ENCODE results near the gene ARVCF. TPM values are rescaled to one million over a fixed set of nuclear protein-coding genes. Genes with fewer than 3 reads are reported as not detected.
A peak's percentile ranks its signal among the peaks of the same experiment; 100 is the strongest.

ARVCF gene
- total and polyA plus RNA-seq, 8 donors: 18.2 to 40.3 (median 24.4) TPM

GRCh38 chr22:19998991-19999820, 17.4 kb downstream of the ARVCF start:
- H3K4me3 ChIP-seq: no peak overlapping the region
- peaks cover 0 to 12% of the 10 kb centered on the region in 2 donors for H3K4me1 ChIP-seq
- H3K36me3 ChIP-seq: no peaks in the 10 kb centered on the region
- H3K27ac ChIP-seq: no peak overlapping the region
- DNase-seq (peak in 1 of 4 donors; percentile 53), ATAC-seq (no peak)
- no peaks in the 10 kb centered on the region for H3K27me3 ChIP-seq
- no peak for TF ChIP-seq CTCF (IDR thresholded peaks at IDR 0.05)
- intact Hi-C loops (cut with DNase I): no loop called here
- H3K9me3 ChIP-seq: peaks cover 0 to 11% of the 10 kb centered on the region in 2 donors

GRCh38 chr22:19998232-19998951, 18.2 kb downstream of the ARVCF start:
- H3K4me1 ChIP-seq: peaks cover 0 to 12% of the 10 kb centered on the region in 2 donors
- DNase-seq (peak in 1 of 4 donors; percentile 64), ATAC-seq (no peak)
- H3K27me3 ChIP-seq: no peaks in the 10 kb centered on the region
- no peaks in the 10 kb centered on the region for H3K36me3 ChIP-seq
- no peak overlapping the region for H3K27ac ChIP-seq
- peaks cover 0 to 5% of the 10 kb centered on the region in 2 donors for H3K9me3 ChIP-seq
- H3K4me3 ChIP-seq: no peak overlapping the region
- intact Hi-C loops (cut with DNase I): no loop called here
- no peak for TF ChIP-seq CTCF (IDR thresholded peaks at IDR 0.05)

GRCh38 chr22:19997561-19998231, 18.9 kb downstream of the ARVCF start:
- no peak overlapping the region for H3K4me3 ChIP-seq
- H3K36me3 ChIP-seq: no peaks in the 10 kb centered on the region
- no peaks in the 10 kb centered on the region for H3K9me3 ChIP-seq
- no peak overlapping the region for H3K27ac ChIP-seq
- peaks cover 0 to 12% of the 10 kb centered on the region in 2 donors for H3K4me1 ChIP-seq
- TF ChIP-seq CTCF (IDR thresholded peaks at IDR 0.05): no peak
- H3K27me3 ChIP-seq: no peaks in the 10 kb centered on the region
- intact Hi-C loops (cut with DNase I): no loop called here
- peak in 1 of 4 donors; percentile 55 for DNase-seq
- no peak for ATAC-seq

GRCh38 chr22:19996694-19997384, 19.8 kb downstream of the ARVCF start:
- intact Hi-C loops (cut with DNase I): no loop called here
- no peaks in the 10 kb centered on the region for H3K27me3 ChIP-seq
- H3K9me3 ChIP-seq: no peaks in the 10 kb centered on the region
- no peaks in the 10 kb centered on the region for H3K36me3 ChIP-seq
- no peak overlapping the region for H3K4me3 ChIP-seq
- H3K27ac ChIP-seq: no peak overlapping the region
- TF ChIP-seq CTCF (IDR thresholded peaks at IDR 0.05): no peak
- no peak for ATAC-seq
- peaks cover 0 to 12% of the 10 kb centered on the region in 2 donors for H3K4me1 ChIP-seq
- peak in 1 of 4 donors; percentile 50 for DNase-seq
